ENCODE measurements around the gene PRAME. TPM values are rescaled to one million over a fixed set of nuclear protein-coding genes. Genes with fewer than 3 reads are reported as not detected.

PRAME gene
- total and polyA plus RNA-seq, 10 of the 15 experiments (the other 5 are each of a cell fraction or from before 2014, with no cell fraction given): 0.40 to 2.5 (median 0.65) TPM

DNA sequence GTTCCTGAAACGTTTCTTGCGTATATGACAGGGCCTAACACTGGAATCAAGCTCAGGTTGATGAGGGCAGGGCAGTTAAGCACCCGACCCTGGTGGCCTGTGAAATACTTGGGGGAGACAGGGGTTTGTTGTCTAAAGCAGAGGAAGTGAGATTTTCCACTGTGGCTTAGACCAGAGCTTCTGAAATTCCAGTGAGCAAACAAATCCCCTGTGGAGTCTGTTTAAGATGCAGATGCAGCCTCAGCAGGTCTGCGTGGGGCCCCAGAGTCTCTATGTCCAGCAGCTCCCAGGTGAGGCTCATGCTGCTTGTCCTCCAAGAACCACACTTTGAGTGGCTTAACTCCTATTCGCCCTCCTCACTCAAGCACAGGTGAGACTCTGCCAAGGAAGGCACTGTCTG is 39.1 kb upstream of the PRAME start:
- BruUV-seq (replicated peaks): no TSS peak
- H2AFZ ChIP-seq (ENCODE audit: control insufficient read depth, low read depth, low read length): no peak overlapping the region
- CTCF ChIA-PET: interaction anchor here (1.0 to 1.6 kb wide), 4 partner anchors 11 to 112 kb away, joined by 3 to 4 read pairs (median 4); no protein-coding TSS in a partner anchor
- TF ChIP-seq ZNF622 (IDR thresholded peaks at IDR 0.05): no peak
- TF ChIP-seq MYC (IDR thresholded peaks at IDR 0.05; ENCODE audit: insufficient read depth, insufficient read length, insufficient replicate concordance, low read length, severe bottlenecking): no peak
- no peak for TF ChIP-seq RB1 (IDR thresholded peaks at IDR 0.05; ENCODE audit: borderline replicate concordance)
- no peak for TF ChIP-seq NRF1 (conservative IDR thresholded peaks at IDR 0.05; ENCODE audit: low read depth, low read length)
- no peak for TF ChIP-seq ESRRA (IDR thresholded peaks at IDR 0.05; ENCODE audit: low read length)
- no peak for TF ChIP-seq SPI1 (IDR thresholded peaks at IDR 0.05; ENCODE audit: borderline replicate concordance, insufficient read depth, low read depth, low read length)
- TF ChIP-seq FOS (IDR thresholded peaks at IDR 0.05; ENCODE audit: borderline replicate concordance, extremely low read depth, insufficient read length): no peak
- TF ChIP-seq NBN (IDR thresholded peaks at IDR 0.05): no peak
- TF ChIP-seq RAD51 (IDR thresholded peaks at IDR 0.05): no peak
- no peak for TF ChIP-seq ZBED1 (IDR thresholded peaks at IDR 0.05; ENCODE audit: borderline replicate concordance)
- no peak for TF ChIP-seq ZZZ3 (IDR thresholded peaks at IDR 0.05; ENCODE audit: control insufficient read depth, insufficient read length, low read depth)
- TF ChIP-seq STAT1 (conservative IDR thresholded peaks at IDR 0.05): no peak
- TF ChIP-seq, protein P1, sequence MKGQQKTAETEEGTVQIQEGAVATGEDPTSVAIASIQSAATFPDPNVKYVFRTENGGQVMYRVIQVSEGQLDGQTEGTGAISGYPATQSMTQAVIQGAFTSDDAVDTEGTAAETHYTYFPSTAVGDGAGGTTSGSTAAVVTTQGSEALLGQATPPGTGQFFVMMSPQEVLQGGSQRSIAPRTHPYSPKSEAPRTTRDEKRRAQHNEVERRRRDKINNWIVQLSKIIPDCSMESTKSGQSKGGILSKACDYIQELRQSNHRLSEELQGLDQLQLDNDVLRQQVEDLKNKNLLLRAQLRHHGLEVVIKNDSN (IDR thresholded peaks at IDR 0.05; ENCODE audit: borderline replicate concordance, extremely low read length, insufficient read depth, low read depth, low read length): no peak
- no peak for TF ChIP-seq EGR1 (IDR thresholded peaks at IDR 0.05; ENCODE audit: borderline replicate concordance in 1 of 2, low read depth in 2 of 2, low read length in 2 of 2)
- no peak for TF ChIP-seq RCOR1 (conservative IDR thresholded peaks at IDR 0.05; ENCODE audit: low read depth, low read length)
- in situ Hi-C loops (cut with MboI) (no loop called here), intact Hi-C loops (cut with micrococcal nuclease; ENCODE audit: unreplicated experiment) (no loop called here)
- H3K4me1 ChIP-seq (ENCODE audit: control insufficient read depth, insufficient read depth, low read length): no peaks in the 10 kb centered on the region
- SMC1A ChIA-PET (ENCODE audit: uncharacterized antibody, unreplicated experiment): interaction anchor here (0.7 to 1.2 kb wide), 2 partner anchors 11 to 18 kb away, joined by 3 read pairs; no protein-coding TSS in a partner anchor
- DNase-seq (ENCODE audit: low read depth, low spot score) (no peak), ATAC-seq (no peak), FAIRE-seq (no peak)
- no peak overlapping the region for H3K9ac ChIP-seq (ENCODE audit: control insufficient read depth, insufficient read depth, low read length)
- H3K79me2 ChIP-seq (ENCODE audit: control insufficient read depth, insufficient read depth, low read length): no peaks in the 10 kb centered on the region
- H3K4me3 ChIP-seq: no peak overlapping the region
- no peaks in the 10 kb centered on the region for H3K36me3 ChIP-seq (ENCODE audit: control insufficient read depth in 2 of 2, insufficient read depth in 2 of 2, low read length in 1 of 2)
- H3K9me3 ChIP-seq (replicated peaks; ENCODE audit: control insufficient read depth, insufficient read depth, low read length): no peaks in the 10 kb centered on the region
- no peak overlapping the region for H3K4me2 ChIP-seq (ENCODE audit: control insufficient read depth, insufficient read depth)
- 49% methylated on average over 5 of the region's 5 CpGs for WGBS (ENCODE audit: insufficient coverage, insufficient replicate concordance, low lambda C conversion rate, missing lambda C conversion rate)
- POLR2A ChIA-PET: no interaction called here
- no peaks in the 10 kb centered on the region for H3K27me3 ChIP-seq (replicated peaks in 1 of 2; ENCODE audit: control insufficient read depth in 2 of 2, insufficient read depth in 2 of 2, low read length in 1 of 2)
- RAD21 ChIA-PET (ENCODE audit: unreplicated experiment): interaction anchor here (2.1 kb wide), 1 partner anchor 166 kb away, joined by 5 read pairs; no protein-coding TSS in a partner anchor
- no peaks in the 10 kb centered on the region for H4K20me1 ChIP-seq (ENCODE audit: control insufficient read depth, insufficient read depth)
- no peak overlapping the region for H3K27ac ChIP-seq (ENCODE audit: control insufficient read depth, insufficient read depth)

Data from GM12878 (cell line).